Stimulated activated CD8-positive, alpha-beta memory T cell treated with anti-CD3 and anti-CD28 coated beads, Interleukin-7, amount 100 ng/mL, for 48 hours (primary cell): ENCODE results near the gene EPG5.
A peak's percentile ranks its signal among the peaks of the same experiment; 100 is the strongest.
"Not testable (repeated sequence)": the region's sequence is repeated elsewhere in the genome, so short reads cannot be mapped to it uniquely, and the experiment has no call there.

Source experiments
- DNase-seq, 2 donors: peaks; one replicate each; pipeline ENCODE4 v3.0.0-alpha.2; 2020; ENCODE audit warnings: low read depth in 1 of 2; ENCODE audit errors: extremely low read depth in 1 of 2

Gene EPG5

DNA sequence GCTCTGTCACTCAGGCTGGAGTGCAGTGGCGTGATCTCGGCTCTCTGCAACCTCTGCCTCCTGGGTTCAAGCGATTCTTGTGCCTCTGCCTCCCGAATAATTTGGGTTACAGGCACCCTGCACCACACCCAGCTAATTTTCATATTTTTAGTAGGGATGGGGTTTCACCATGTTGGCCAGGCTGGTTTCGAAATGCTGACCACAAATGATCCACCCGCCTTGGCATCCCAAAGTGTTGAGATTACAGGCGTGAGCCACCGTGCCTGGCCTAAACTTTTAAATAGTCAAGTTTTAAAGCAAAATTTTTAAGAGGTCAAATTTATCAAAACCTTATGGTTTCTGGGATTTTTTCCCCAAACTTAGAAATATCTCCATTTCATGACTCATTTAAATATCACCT is 148.4 kb downstream of the EPG5 start:
- DNase-seq = not testable (repeated sequence)

DNA sequence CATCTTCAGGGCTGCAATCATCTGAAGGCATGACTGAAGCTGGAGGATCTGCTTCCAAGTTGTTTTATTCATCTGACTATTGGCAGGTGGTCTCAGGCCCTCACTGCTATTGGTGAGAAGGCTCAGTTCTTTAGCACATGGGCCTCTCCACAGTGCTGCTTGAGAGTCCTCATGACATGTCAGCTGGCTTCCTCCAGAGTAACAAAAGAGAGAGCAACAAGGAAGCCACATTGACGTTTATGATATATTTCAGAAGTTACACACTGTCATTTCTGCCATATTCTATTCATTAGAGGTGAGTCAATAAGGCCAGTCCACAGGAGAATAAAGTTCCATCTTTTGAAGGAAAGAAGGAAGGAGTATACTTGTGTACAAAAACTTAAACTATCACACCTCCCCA is 149.6 kb downstream of the EPG5 start:
- no peak for DNase-seq

GRCh38 chr18:45814733-45815132 is 152.4 kb downstream of the EPG5 start:
- not testable (repeated sequence) for DNase-seq

- DNase-seq = not testable (repeated sequence)
These were observed 160.0 kb downstream of the EPG5 start for GRCh38 chr18:45807144-45807543.

DNA sequence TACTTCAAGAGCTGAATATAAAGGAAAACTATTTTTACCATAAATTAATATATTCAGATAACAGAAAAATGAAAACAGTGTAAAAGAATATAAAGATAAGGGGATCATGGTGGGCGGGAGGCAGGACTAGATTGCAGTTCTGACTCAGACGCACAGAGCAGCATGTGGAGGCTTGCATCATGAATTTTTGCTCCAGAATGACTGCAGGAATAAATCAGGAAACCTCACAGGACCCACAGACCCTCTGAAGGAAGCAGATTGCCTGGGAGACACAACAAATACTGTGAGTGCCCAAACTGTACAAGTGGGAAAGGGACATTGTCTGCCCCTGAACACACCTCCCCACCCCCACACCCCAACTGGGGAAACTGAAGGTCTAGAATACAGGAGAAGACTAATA is 160.9 kb downstream of the EPG5 start:
- no peak for DNase-seq

DNA sequence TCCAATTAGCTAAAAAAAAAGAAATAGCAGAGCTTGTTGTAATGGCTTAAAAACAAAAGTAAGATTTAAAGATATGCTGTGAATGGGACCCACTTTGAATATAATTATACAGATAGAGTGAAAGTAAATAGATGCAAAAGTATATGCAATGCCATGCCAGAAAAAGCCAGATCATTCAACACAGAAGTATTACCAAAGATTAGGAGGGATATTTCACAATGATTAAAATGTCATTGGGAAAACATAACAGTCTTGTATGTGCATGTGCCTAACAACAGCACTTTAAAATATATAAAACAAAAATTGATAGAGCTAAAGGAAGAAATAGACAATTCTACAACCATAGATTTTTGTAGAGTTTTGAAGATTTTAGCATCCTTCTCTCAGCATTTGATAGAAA is 161.6 kb downstream of the EPG5 start:
- DNase-seq = no peak

DNA sequence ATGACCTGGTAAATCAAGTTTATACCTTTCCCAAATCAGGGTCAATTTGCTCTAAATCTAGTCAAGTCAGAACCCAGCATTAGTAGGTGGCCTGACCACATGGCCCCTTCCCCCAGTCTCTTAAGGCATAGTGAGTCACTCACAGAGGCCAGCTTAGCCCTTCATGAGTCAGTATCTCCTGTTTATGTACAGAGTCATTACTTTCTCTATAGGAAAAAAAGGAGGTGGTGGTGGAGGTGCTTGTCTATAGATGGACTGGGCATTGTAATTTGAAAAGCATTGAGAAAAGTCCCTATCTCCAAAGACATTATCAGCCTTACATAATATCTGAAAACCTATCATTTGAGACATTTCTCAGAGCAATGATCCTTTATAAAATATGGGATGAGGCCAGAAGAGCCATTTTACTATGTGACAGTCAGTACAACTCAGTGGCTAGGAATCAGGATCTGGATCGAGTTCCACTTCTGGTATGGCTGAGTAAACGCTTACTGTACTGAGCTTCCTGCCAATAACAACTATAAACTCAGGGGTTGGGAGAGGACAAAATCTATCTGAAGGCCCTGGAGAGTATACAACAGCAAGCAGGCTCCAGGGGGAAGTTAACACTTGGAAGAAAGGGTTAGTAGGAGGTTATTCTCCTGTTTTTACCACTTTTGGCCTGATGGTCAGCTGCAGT is 164.2 kb downstream of the EPG5 start:
- DNase-seq = peak in 1 of 2 donors; percentile 9

- no peak for DNase-seq
These were observed 165.6 kb downstream of the EPG5 start for GRCh38 chr18:45801416-45802004.
